ENCODE data around the gene BLTP2.
"Not testable (repeated sequence)": the region's sequence is repeated elsewhere in the genome, so short reads cannot be mapped to it uniquely, and the experiment has no call there.

BLTP2 gene

DNA sequence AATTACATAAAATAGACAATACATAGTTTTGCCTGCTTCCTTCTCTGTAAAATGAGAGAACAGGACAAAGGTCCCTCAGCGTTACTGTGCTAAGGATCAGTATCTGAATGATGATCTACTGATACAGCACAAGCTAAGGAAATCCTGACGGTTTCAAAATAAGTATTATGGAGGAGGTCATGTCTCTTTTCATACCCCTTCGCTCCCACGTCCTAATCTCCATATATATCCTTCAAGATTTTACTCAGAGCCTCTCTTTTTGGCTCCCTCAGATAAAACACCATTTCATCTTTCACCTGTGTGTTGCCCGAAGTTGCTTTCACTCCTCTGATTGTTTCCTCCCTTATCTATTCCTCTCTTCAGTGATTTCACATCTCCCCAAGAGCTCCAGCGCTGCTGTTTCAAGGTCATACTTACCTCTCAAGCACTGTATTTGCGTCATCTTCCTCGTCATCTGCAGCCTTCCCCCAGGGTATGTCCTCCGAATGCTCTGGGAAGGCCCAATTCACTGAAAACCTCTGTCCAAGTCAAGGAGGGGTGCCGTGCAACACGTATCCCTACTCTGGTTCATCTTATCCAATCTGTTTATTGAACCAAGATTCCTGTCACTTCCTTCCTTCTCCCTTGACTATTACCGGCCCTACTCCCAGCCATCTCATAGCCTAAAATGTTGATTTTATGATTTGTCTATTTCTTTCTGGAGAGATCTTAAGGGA lies 1.2 kb upstream of the BLTP2 start:
- no peak for DNase-seq

DNA sequence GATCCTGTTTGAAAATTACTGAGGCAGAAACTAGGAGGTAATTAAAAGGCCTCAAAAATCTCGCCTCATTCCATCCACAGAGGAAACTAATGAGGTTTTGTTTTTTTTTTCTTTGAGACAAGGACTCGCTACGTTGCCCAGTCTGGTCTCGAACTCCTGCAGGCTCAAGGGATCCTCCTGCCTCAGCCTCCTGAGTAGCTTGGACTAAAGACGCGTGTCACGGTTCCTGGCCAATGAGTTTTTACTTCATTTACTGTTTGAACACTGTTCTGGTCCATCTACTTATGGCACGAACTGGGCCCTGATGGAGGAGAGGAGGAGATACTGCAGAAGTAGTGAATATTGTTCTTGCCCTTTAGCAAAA lies 600 bp upstream of the BLTP2 start:
- DNase-seq = peak; percentile 20 to 27

- peak; percentile 40 to 50 for DNase-seq
Observed at GRCh38 chr17:28643983-28644786, 773 bp downstream of the BLTP2 start.

- DNase-seq = no peak
Observed at GRCh38 chr17:28641579-28641978, 3.4 kb downstream of the BLTP2 start.

- DNase-seq = no peak
Observed at GRCh38 chr17:28635506-28635905, 9.5 kb downstream of the BLTP2 start.

- no peak for DNase-seq
Observed at GRCh38 chr17:28634206-28634865, 10.6 kb downstream of the BLTP2 start.

DNA sequence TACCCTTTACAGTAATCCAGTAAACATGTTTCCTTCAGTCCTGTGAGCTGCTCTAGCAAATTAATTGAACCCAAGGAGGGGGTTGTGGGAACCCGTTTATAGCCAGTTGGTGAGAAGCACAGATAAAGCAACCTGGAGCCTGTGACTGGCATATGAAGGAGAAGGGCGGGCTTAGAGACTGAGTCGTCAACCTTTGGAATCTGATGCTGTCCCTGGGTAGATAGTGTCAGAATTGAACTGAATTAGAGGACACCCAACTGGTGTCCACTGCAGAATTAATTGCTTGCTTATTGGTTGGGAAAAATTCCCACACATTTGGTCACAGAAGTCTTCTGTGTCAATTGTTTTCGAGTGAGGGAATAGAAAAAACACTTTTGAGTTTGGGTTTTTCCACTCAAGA lies 18.1 kb downstream of the BLTP2 start:
- DNase-seq = no peak

GRCh38 chr17:28624148-28624547 lies 20.8 kb downstream of the BLTP2 start:
- no peak for DNase-seq

DNA sequence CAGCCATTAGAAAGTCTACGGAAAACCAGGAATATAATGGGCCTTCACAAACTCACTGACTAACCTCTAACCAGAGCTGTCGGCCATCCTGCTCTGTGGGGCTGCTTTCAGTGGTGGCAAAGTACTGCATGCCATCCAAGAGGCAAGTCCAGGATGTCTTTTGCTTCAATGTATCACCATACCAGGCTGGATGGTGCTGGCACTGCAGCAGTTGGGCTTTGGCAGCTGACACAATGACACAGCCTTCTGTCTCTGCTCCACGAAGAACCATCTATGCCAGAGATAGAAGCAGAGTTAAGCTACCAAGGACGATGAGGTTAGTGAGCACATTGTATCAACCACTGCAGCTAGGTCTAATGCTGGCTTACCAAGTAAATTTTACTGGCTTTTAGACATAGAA lies 21.3 kb downstream of the BLTP2 start:
- no peak for DNase-seq

- DNase-seq = no peak
Observed at GRCh38 chr17:28622186-28622585, 22.8 kb downstream of the BLTP2 start.

GRCh38 chr17:28620010-28620409 lies 24.9 kb downstream of the BLTP2 start:
- DNase-seq = no peak

DNA sequence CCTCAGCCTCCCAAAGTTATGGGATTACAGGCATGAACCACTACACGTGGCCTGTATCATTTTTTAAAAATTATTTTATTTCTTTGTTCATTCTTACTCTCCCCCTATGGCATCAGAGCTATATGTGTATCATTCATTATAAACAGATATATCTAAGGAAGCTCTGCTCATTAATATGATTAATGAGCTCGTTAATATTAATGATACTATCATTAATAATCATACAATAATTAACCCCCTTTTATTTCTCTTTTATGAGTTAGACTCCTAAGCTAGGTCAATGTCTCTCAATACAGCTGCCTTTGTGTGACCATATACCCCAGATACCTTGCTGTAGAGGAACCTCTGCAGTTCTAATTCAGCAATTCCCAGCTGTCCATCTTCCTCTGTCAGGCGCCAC lies 26.5 kb downstream of the BLTP2 start:
- no peak for DNase-seq

DNA sequence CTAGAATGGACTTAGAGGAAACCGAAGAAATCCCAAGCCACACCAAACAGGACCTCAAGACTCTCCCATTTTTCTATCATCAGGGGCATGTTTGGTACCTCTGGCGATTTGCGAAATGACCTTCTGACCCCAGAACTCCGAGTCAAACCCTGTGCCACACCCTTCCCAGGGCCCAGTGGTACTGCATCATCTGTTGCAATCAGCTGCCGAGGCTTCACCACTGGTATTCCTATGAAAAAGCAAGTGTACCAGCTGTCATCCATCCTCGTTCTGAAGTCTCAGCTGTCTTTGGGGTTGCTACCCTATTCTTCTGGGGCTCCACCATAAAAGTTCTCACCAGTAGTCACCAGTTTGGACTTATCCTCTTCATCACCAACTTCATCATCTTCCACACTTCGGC lies 28.7 kb downstream of the BLTP2 start:
- DNase-seq = no peak

GRCh38 chr17:28615260-28615940 lies 29.6 kb downstream of the BLTP2 start:
- no peak for DNase-seq

- DNase-seq = no peak
Observed at GRCh38 chr17:28613931-28614381, 31.0 kb downstream of the BLTP2 start, which contains the start of gene RSKR. TSS of gene RSKR (minus strand) at chr17:28614185. CDS start at chr17:28614161, 24 bp downstream.

- DNase-seq = peak; percentile 15 to 43
Observed at GRCh38 chr17:28612936-28613872, 31.8 kb downstream of the BLTP2 start.

GRCh38 chr17:28612531-28612930 lies 32.4 kb downstream of the BLTP2 start:
- no peak for DNase-seq

- no peak for DNase-seq
Observed at GRCh38 chr17:28610376-28610775, 34.6 kb downstream of the BLTP2 start.

- DNase-seq = not testable (repeated sequence)
Observed at GRCh38 chr17:28604031-28604430, 40.9 kb downstream of the BLTP2 start.

- peak; percentile 69 to 72 for DNase-seq
Observed at GRCh38 chr17:28599311-28600184, 45.4 kb downstream of the BLTP2 start.

DNA sequence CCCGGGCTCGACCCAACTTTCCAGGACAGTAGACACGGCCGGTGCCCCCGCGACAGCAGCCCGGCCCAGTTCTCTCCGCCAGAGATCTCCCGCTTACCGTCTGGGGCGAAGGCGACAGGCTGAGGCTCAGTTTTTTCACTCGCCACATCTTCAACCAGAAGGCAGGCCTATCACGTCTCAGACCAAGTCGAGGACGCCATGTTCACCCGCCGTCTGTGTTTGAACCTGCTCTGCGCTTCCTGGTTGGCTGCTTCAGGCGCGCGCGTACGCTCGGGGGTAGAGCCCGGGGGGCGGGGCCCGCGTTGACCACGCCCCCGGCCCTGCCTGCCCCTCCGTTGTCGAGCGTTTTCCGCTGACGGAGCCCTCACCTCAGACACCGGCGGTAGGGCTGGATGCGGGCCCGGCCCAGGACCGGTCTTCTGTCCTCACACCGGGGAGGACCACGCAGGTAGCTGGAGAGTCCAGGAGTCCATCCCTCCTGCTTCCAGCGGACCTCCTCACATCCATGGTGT lies 46.1 kb downstream of the BLTP2 start, which contains the start of gene SPAG5:
Gene SPAG5 (minus strand): TSS at position 227 of the 512 bp plus-strand sequence. CDS start 79 bp downstream, at position 148.
- DNase-seq = peak; percentile 94

Measured in stimulated activated CD4-positive, alpha-beta T cell treated with anti-CD3 and anti-CD28 coated beads, Interleukin-2, amount 100 ng/mL, for 24 hours (primary cell).